CD4-positive, alpha-beta T cell treated with Interleukin-21 for 1 hour (primary cell): ENCODE results near the gene RFX6.

Experiments used
- DNase-seq: peaks from one replicate; pipeline ENCODE4 v3.0.0-alpha.2; 2020

Gene RFX6

DNA sequence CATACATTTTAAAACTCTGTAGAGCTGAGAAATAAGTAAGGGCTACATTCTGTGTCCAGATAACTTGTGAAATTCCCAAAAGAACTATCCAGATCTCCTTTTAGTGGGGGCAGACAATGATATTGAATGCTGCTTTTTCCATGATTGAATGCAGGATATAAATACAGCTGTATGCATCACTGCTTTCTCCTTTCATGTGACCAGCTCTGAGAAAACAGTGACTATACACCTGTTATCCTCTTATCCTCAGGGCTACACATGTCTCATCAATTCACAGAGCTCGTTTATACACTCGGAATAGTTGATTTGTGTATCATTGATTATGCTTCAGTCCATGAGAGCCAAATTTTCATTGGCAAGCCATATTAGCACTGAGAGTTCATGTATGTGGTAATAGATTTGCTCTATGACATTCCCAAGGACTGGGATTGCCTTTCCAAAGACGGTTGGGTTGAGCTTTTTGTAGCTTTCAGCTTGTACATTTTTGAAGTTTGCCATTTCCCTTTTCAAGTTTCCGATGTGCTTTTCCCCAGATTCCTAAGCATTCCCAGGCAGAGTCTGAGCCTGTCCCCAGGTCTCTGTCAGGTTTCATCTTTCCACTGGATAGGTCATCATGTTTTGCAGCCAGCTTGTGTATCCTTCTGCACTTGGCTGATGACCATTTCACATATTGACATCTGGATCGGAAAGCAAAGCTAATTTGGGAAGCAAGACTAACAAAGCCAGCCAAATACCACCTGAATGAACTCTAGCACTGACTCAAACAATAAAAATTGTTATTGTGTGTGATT is 97.7 kb downstream of the RFX6 start:
- DNase-seq = no peak

DNA sequence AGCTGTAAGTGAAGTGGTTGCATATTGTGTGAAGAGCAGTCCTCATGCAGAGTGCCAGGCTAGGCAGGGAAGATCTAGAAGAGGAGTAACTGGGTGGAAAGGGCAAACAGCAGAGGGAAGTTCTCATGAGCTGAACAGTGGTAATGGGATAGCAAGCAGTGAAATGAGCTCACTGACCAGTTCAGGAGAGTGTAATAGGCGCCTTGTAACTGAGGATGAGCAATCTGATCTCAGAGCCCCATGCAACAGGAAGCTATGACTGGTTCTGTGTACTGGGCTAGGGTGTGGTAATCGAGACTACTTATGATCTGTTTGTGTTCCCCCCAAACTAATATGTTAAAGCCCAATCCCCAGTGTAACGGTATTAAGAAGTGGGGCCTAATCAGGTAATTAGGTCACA is 98.6 kb downstream of the RFX6 start:
- no peak for DNase-seq

DNA sequence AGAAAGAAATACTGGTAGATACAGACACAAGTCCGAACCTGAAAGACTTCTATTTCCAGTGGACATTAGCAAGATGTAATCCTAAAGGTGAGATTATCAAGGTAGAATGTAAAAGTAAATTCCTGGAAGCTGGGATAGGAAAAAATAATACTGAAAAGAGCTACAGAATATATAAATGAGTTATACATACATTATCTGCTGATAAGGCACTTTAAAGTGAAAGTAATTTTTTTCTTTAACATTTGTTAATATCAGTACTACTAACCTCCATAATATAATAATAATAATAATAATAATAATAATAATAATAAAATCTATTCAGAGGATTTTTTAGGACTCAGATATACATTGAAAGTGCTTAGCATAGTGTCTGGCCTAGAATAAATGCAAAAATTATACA is 102.5 kb downstream of the RFX6 start:
- no peak for DNase-seq
